Measurements from ENCODE around the gene SLC17A9. TPM values are rescaled to one million over a fixed set of nuclear protein-coding genes. Genes with fewer than 3 reads are reported as not detected.

Gene SLC17A9
- total RNA-seq, 2 experiments from 2014 or later: 49.7 to 52.1 TPM

DNA sequence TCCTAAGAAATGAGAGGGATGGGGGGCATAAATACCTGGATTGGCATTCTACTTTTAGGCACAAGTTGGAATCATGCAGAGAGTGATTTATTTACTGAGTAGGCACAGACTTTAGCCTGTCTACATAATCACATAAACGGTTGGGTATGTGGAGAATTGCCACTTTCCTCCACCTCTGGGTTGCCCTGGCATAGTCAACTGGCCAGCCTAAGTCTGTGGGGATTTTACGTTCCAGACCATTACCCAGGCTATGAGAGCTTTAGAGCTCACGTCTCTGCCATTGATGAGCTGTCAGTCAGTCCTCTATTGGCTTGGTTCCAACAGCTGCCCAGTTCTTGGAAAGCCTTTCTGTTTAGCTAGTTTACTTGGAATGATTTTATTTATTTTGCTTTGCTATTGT lies 59.3 kb downstream of the SLC17A9 start:
- Mint-ChIP-seq H3K36me3 (peaks cover 8% of the 10 kb centered on the region), H3K9me3 (peaks cover 16% of the 10 kb centered on the region), H3K27me3 (peaks cover 57% of the 10 kb centered on the region), H3K27ac (no peak overlapping the region), H3K4me1 (peaks cover 16% of the 10 kb centered on the region), H3K4me3 (no peak overlapping the region)
- DNase-seq: no peak

GRCh38 chr20:63013207-63013606 lies 60.7 kb downstream of the SLC17A9 start:
- Mint-ChIP-seq H3K9me3 (peaks cover 16% of the 10 kb centered on the region), H3K4me3 (no peak overlapping the region)
- no peak for DNase-seq

GRCh38 chr20:63014287-63014686 lies 61.8 kb downstream of the SLC17A9 start:
- Mint-ChIP-seq H3K9me3 (peaks cover 16% of the 10 kb centered on the region), H3K4me3 (no peak overlapping the region), H3K36me3 (peaks cover 8% of the 10 kb centered on the region), H3K27ac (no peak overlapping the region), H3K27me3 (peaks cover 39% of the 10 kb centered on the region), H3K4me1 (peaks cover 11% of the 10 kb centered on the region)
- DNase-seq: no peak

More at GRCh38 chr20:63013207-63013606, 60.7 kb downstream of the SLC17A9 start:
- Mint-ChIP-seq H3K36me3 (peaks cover 8% of the 10 kb centered on the region), H3K27ac (no peak overlapping the region), H3K27me3 (peaks cover 50% of the 10 kb centered on the region), H3K4me1 (peaks cover 14% of the 10 kb centered on the region)

DNA sequence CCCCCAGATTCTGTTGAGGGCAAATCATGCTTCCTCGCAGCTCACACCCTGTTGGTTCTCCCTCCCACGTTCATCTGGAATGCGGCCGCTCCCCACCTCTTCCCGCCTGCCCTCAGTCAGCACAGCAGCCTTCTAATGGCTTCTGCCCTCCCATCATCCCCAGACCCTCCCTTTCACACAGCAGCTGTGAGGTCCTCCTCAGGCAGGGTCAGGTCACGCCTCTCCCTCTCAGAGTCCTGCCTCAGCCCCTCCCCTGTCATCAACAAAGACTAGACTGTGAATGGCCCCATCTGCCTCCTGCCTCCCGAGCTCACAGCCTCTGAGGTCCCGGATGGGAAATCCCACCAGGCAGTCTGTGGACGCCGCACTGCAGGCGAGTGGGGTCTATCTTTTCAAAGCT lies 62.2 kb downstream of the SLC17A9 start:
- H3K4me1 Mint-ChIP-seq: peaks cover 11% of the 10 kb centered on the region
- DNase-seq: no peak
- peaks cover 39% of the 10 kb centered on the region for H3K27me3 Mint-ChIP-seq
- H3K36me3 Mint-ChIP-seq: peaks cover 8% of the 10 kb centered on the region
- H3K9me3 Mint-ChIP-seq: peaks cover 16% of the 10 kb centered on the region
- H3K4me3 Mint-ChIP-seq: no peak overlapping the region
- H3K27ac Mint-ChIP-seq: no peak overlapping the region

GRCh38 chr20:63015147-63015661 lies 62.7 kb downstream of the SLC17A9 start:
- Mint-ChIP-seq H3K36me3 (peaks cover 8% of the 10 kb centered on the region), H3K4me1 (peaks cover 6% of the 10 kb centered on the region), H3K9me3 (peaks cover 16% of the 10 kb centered on the region), H3K4me3 (no peak overlapping the region), H3K27me3 (peaks cover 39% of the 10 kb centered on the region), H3K27ac (no peak overlapping the region)
- no peak for DNase-seq

- H3K4me3 Mint-ChIP-seq: no peak overlapping the region
- no peak for DNase-seq
- H3K36me3 Mint-ChIP-seq: peaks cover 8% of the 10 kb centered on the region
- H3K4me1 Mint-ChIP-seq: peaks cover 2% of the 10 kb centered on the region
- H3K27ac Mint-ChIP-seq: no peak overlapping the region
- H3K9me3 Mint-ChIP-seq: peaks cover 16% of the 10 kb centered on the region
- H3K27me3 Mint-ChIP-seq: peaks cover 39% of the 10 kb centered on the region
These were observed 63.3 kb downstream of the SLC17A9 start for GRCh38 chr20:63015662-63016361.

GRCh38 chr20:63016514-63017075 lies 64.1 kb downstream of the SLC17A9 start:
- H3K27ac Mint-ChIP-seq: no peak overlapping the region
- no peak overlapping the region for H3K4me3 Mint-ChIP-seq
- peaks cover 16% of the 10 kb centered on the region for H3K9me3 Mint-ChIP-seq
- DNase-seq: no peak
- peaks cover 8% of the 10 kb centered on the region for H3K36me3 Mint-ChIP-seq
- H3K27me3 Mint-ChIP-seq: peaks cover 39% of the 10 kb centered on the region
- H3K4me1 Mint-ChIP-seq: peaks cover 2% of the 10 kb centered on the region

GRCh38 chr20:63017076-63017825 lies 64.7 kb downstream of the SLC17A9 start:
- Mint-ChIP-seq H3K27ac (no peak overlapping the region), H3K36me3 (peaks cover 8% of the 10 kb centered on the region), H3K4me3 (no peak overlapping the region), H3K9me3 (peaks cover 16% of the 10 kb centered on the region), H3K27me3 (peaks cover 39% of the 10 kb centered on the region), H3K4me1 (peaks cover 2% of the 10 kb centered on the region)
- DNase-seq: no peak

GRCh38 chr20:63017826-63018411 lies 65.4 kb downstream of the SLC17A9 start:
- H3K9me3 Mint-ChIP-seq: peaks cover 14% of the 10 kb centered on the region
- DNase-seq: no peak
- peaks cover 34% of the 10 kb centered on the region for H3K27me3 Mint-ChIP-seq

More at GRCh38 chr20:63017826-63018411, 65.4 kb downstream of the SLC17A9 start:
- Mint-ChIP-seq H3K4me1 (peaks cover 2% of the 10 kb centered on the region), H3K36me3 (peaks cover 8% of the 10 kb centered on the region), H3K27ac (no peak overlapping the region), H3K4me3 (no peak overlapping the region)

Other genes with a start within 250 kb of the SLC17A9 start
- gene NTSR1, start 243.9 kb upstream of the SLC17A9 start, total RNA-seq: not detected
- 10 to 100 TPM; 19.3 to 19.8 TPM for gene MRGBP, start 156.2 kb upstream of the SLC17A9 start, total RNA-seq
- 10 to 100 TPM; 66.1 to 69.9 TPM for gene OGFR, start 147.9 kb upstream of the SLC17A9 start, total RNA-seq
- 1 to 10 TPM in 1 of 2 experiments, under 1 TPM in 1; 0.35 to 1.0 TPM for gene COL9A3, start 135.7 kb upstream of the SLC17A9 start, total RNA-seq
- 1 to 10 TPM; 5.4 to 5.8 TPM for gene TCFL5, start 90.9 kb upstream of the SLC17A9 start, total RNA-seq
- gene DIDO1, start 26.2 kb upstream of the SLC17A9 start, total RNA-seq: 10 to 100 TPM; 46.3 to 47.2 TPM
- gene GID8, start 14.6 kb upstream of the SLC17A9 start, total RNA-seq: 10 to 100 TPM; 47.6 to 48.5 TPM
- gene BHLHE23, start 54.3 kb downstream of the SLC17A9 start, total RNA-seq: not detected

Data from activated naive CD8-positive, alpha-beta T cell treated with anti-CD3 and anti-CD28 coated beads for 36 hours (primary cell).